IMR-90 (cell line): ENCODE results near the gene DUSP28. TPM values are rescaled to one million over a fixed set of nuclear protein-coding genes. Genes with fewer than 3 reads are reported as not detected.
"Not testable (repeated sequence)": the region's sequence is repeated elsewhere in the genome, so short reads cannot be mapped to it uniquely, and the experiment has no call there.

Source experiments
- ATAC-seq: fragments of 200-7000 bp; cut with Tn5 transposase; 2 replicates; pipeline ENCODE4 v1.9.1; 2020; ENCODE audit warnings: low read depth, mild to moderate bottlenecking, moderate library complexity
- BruUV-seq: library from RNA; stranded (reverse); fragments of 400-500 nt; replicated peaks from 2 replicates; lab custom pipeline; 2021; lab: Mats Ljungman, UMichigan
- CTCF ChIA-PET: fragments of 300-600 bp; formaldehyde crosslinking; extraction: SDS; loops from one replicate; lab custom pipeline; 2021; ENCODE audit warnings: antibody characterized with exemption; lab: Yijun Ruan, JAX
- POLR2A ChIA-PET: fragments of 300-600 bp; sonication (Branson Sonifier 250); formaldehyde crosslinking; loops from one replicate; lab custom pipeline; 2022; ENCODE audit warnings: antibody characterized with exemption; ENCODE audit not compliant: unreplicated experiment; lab: Charles Lee
- DNase-seq: peaks from one replicate; pipeline ENCODE4 v3.0.0; 2013
- H2AFZ ChIP-seq: replicated peaks from 2 replicates; pipeline ENCODE3; 2013; ENCODE audit warnings: low read length, mild to moderate bottlenecking; ENCODE audit not compliant: poor library complexity
- H2AK5ac ChIP-seq: 2 replicates; pipeline ENCODE4 v1.6.1; 2013; ENCODE audit warnings: low read depth, low read length, inconsistent platforms
- H2AK9ac ChIP-seq: replicated peaks from 2 replicates; pipeline ENCODE3; 2013; ENCODE audit warnings: mild to moderate bottlenecking, low read depth, low read length, moderate library complexity; ENCODE audit not compliant: poor library complexity
- H2BK120ac ChIP-seq: 2 replicates; pipeline ENCODE4 v1.6.1; 2013; ENCODE audit warnings: low read depth, low read length, inconsistent platforms
- H2BK15ac ChIP-seq: 3 replicates; pipeline ENCODE4 v1.6.1; 2013; ENCODE audit warnings: low read depth, low read length, inconsistent platforms
- H2BK20ac ChIP-seq: 2 replicates; pipeline ENCODE4 v1.6.1; 2013; ENCODE audit warnings: low read depth, mild to moderate bottlenecking, inconsistent platforms, low read length, moderate library complexity
- H2BK5ac ChIP-seq: 2 replicates; pipeline ENCODE4 v1.6.1; 2013; ENCODE audit warnings: mild to moderate bottlenecking, low read depth, low read length, inconsistent platforms; ENCODE audit not compliant: poor library complexity, severe bottlenecking
- H3K14ac ChIP-seq: replicated peaks from 2 replicates; pipeline ENCODE4 v1.6.1; 2013; ENCODE audit warnings: low read depth, low read length, inconsistent platforms
- H3K18ac ChIP-seq: 2 replicates; pipeline ENCODE4 v1.6.1; 2013; ENCODE audit warnings: low read depth, low read length, control low read depth
- H3K23ac ChIP-seq: 2 replicates; pipeline ENCODE4 v1.6.1; 2013; ENCODE audit warnings: low read depth, low read length, inconsistent platforms
- H3K27ac ChIP-seq: 2 replicates; pipeline ENCODE4 v1.5.1; 2013; ENCODE audit warnings: mild to moderate bottlenecking, control low read depth, low read length; ENCODE audit not compliant: insufficient read depth
- H3K27me3 ChIP-seq: 2 replicates; pipeline ENCODE4 v1.6.1; 2013; ENCODE audit warnings: low read length; ENCODE audit not compliant: control insufficient read depth, insufficient read depth
- H3K36me3 ChIP-seq: 2 replicates; pipeline ENCODE4 v1.6.1; 2013; ENCODE audit warnings: low read length, mixed read lengths; ENCODE audit not compliant: control insufficient read depth, insufficient read depth
- H3K4ac ChIP-seq: 2 replicates; pipeline ENCODE4 v1.6.1; 2013; ENCODE audit warnings: low read depth, low read length, inconsistent platforms
- H3K4me1 ChIP-seq: 2 replicates; pipeline ENCODE4 v1.6.1; 2013; ENCODE audit warnings: low read length, mixed read lengths; ENCODE audit not compliant: control insufficient read depth, insufficient read depth
- H3K4me2 ChIP-seq: 2 replicates; pipeline ENCODE4 v1.6.1; 2013; ENCODE audit warnings: low read depth, mild to moderate bottlenecking, control low read depth, low read length, moderate library complexity
- H3K4me3 ChIP-seq: 2 replicates; pipeline ENCODE4 v1.5.1; 2013; ENCODE audit warnings: low read depth, mild to moderate bottlenecking, control low read depth, low read length, moderate library complexity; ENCODE audit not compliant: insufficient read depth
- H3K56ac ChIP-seq: 2 replicates; pipeline ENCODE4 v1.6.1; 2013; ENCODE audit warnings: low read length, inconsistent platforms; ENCODE audit not compliant: insufficient read depth; ENCODE audit errors: extremely low read depth
- H3K79me1 ChIP-seq, 2 experiments: 2 replicates each; pipeline ENCODE4 v1.6.1; 2013; ENCODE audit warnings: low read length in 2 of 2, inconsistent platforms in 1 of 2, low read depth in 1 of 2
- H3K9ac ChIP-seq: 2 replicates; pipeline ENCODE4 v1.6.1; 2013; ENCODE audit warnings: low read depth, low read length, control low read depth
- H3K9me1 ChIP-seq: 2 replicates; pipeline ENCODE4 v1.6.1; 2013; ENCODE audit warnings: low read length, inconsistent platforms; ENCODE audit not compliant: insufficient read depth
- H3K9me3 ChIP-seq: 2 replicates; pipeline ENCODE4 v1.6.1; 2013; ENCODE audit warnings: low read length; ENCODE audit not compliant: control insufficient read depth, insufficient read depth
- H4K20me1 ChIP-seq: 2 replicates; pipeline ENCODE4 v1.6.1; 2013; ENCODE audit warnings: low read length, inconsistent platforms; ENCODE audit not compliant: insufficient read depth
- H4K5ac ChIP-seq: 2 replicates; pipeline ENCODE4 v1.6.1; 2013; ENCODE audit warnings: mild to moderate bottlenecking, low read depth, low read length, control low read depth
- H4K8ac ChIP-seq, 2 experiments: 2 replicates each; pipeline ENCODE4 v1.6.1; 2013; ENCODE audit warnings: low read depth in 2 of 2, low read length in 2 of 2, control low read depth in 1 of 2, inconsistent platforms in 1 of 2
- H4K91ac ChIP-seq: 2 replicates; pipeline ENCODE4 v1.6.1; 2013; ENCODE audit warnings: low read depth, low read length, inconsistent platforms; ENCODE audit not compliant: insufficient read depth
- WGBS, 2 experiments: methylation state at CpG; one replicate each; pipeline versions ENCODE4 v1.1.5 to v1.1.7; 2013; ENCODE audit warnings: missing lambda C conversion rate in 2 of 2; ENCODE audit not compliant: insufficient read length in 1 of 2; ENCODE audit errors: extremely low coverage in 2 of 2; 5-methylcytosine and 5-hydroxymethylcytosine counted together
- dilution Hi-C: fragments of 300-500 bp; cut with HindIII; formaldehyde crosslinking; loops from one replicate; pipeline ENCODE4 v1.14.3; 2018; ENCODE audit warnings: low sequenced_read_pairs; ENCODE audit not compliant: unreplicated experiment
- in situ Hi-C: fragments of 300-500 bp; cut with MboI; formaldehyde crosslinking; loops from 3 replicates; pipeline ENCODE4 v1.14.3; 2019; ENCODE audit warnings: low sequenced_read_pairs, inconsistent platforms, mixed read lengths
- intact Hi-C: fragments of 100-400 bp; cut with micrococcal nuclease; formaldehyde crosslinking; loops from 2 replicates; pipeline ENCODE4 v1.10.0; 2022
- polyA plus RNA-seq, 3 experiments: library from polyadenylated mRNA; depleted of rRNA; stranded (reverse); fragments of >200 nt; gene quantifications; 2 replicates each; pipeline ENCODE4 v1.2.3, GENCODE V29; 2012; ENCODE audit warnings: low replicate concordance in 1 of 3
- total RNA-seq: library from RNA; depleted of rRNA; stranded (reverse); fragments of >200 nt; gene quantifications from 2 replicates; pipeline ENCODE4 v1.2.3, GENCODE V29; 2012

DUSP28 gene
- total and polyA plus RNA-seq, 2 of the 4 experiments (the other 2 are of a cell fraction) = 1.1 to 3.3 TPM

DNA sequence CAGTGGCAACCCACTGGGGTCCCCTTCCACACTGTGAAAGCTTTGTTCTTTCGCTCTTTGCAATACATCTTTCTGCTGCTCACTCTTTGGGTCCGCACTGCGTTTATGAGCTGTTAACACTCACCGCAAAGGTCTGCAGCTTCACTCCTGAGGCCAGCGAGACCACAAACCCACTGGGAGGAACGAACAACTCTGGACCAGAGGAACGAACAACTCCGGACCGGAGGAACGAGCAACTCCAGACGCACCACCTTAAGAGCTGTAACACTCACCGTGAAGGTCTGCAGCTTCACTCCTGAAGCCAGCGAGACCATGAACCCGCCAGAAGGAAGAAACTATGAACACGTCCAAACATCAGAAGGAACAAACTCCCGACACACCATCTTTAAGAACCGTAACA is 21.1 kb upstream of the DUSP28 start:
- H2AFZ ChIP-seq, H3K14ac ChIP-seq, H3K9ac ChIP-seq, H3K9me1 ChIP-seq, H3K4ac ChIP-seq, H3K27me3 ChIP-seq, H3K4me1 ChIP-seq, intact Hi-C loops, H3K23ac ChIP-seq, H3K9me3 ChIP-seq, H3K27ac ChIP-seq, H3K36me3 ChIP-seq, H3K4me3 ChIP-seq, H3K56ac ChIP-seq, H2AK5ac ChIP-seq, in situ Hi-C loops, H2BK5ac ChIP-seq, H3K79me1 ChIP-seq, H2BK20ac ChIP-seq, POLR2A ChIA-PET, ATAC-seq, H4K91ac ChIP-seq, H3K4me2 ChIP-seq, H2BK15ac ChIP-seq, dilution Hi-C loops, H2BK120ac ChIP-seq, H4K5ac ChIP-seq, H2AK9ac ChIP-seq, H4K20me1 ChIP-seq, BruUV-seq, H4K8ac ChIP-seq, DNase-seq, H3K18ac ChIP-seq, CTCF ChIA-PET: not testable (repeated sequence)
- 100% methylated on average over 8 of the region's 17 CpGs; no CpG with 5 or more reads in 1 of the 2 experiments for WGBS, 2 experiments
